Measurements from ENCODE around the gene RNF31. TPM values are rescaled to one million over a fixed set of nuclear protein-coding genes. Genes with fewer than 3 reads are reported as not detected.

Gene RNF31
- total RNA-seq, 2 experiments from 2014 or later: 37.8 to 57.8 TPM

DNA sequence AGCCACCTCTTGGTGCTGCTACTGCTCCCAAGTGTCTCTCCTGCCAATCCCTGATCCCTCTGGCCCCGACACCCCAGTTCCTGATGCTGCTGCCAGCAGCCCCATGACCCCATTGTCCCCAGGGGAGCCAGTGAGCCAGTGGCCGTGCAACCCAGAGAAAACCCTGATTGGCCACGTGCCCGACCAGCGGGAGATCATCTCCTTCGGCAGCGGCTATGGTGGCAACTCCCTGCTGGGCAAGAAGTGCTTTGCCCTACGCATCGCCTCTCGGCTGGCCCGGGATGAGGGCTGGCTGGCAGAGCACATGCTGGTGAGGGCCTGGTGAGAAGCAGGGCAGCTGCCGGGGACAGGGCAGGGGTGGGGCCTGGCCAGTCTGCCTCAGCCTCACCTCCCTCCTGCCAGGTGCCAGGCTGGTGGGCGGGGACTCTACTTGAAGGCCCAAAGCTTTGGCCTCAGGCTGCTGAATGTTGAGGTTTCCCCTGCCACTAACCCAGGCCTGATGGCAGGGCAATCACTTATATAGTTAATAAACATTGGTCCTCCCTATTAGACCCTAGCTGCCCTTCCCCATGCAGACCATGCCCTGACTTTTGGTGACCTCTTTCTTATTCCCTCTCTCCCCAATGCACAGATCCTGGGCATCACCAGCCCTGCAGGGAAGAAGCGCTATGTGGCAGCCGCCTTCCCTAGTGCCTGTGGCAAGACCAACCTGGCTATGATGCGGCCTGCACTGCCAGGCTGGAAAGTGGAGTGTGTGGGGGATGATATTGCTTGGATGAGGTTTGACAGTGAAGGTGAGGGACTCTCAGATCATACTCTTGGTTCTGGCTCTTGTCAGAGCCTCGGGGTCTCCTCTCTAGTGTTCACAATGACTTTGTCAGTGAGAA, 48.1 kb upstream of the RNF31 start:
- Histone ChIP-seq H3K9me3 (ENCODE audit: low read length) (no peaks in the 10 kb centered on the region), H3K9me2 (ENCODE audit: insufficient read depth, low read length) (no peaks in the 10 kb centered on the region), H3K4me3 (ENCODE audit: low read depth, low read length, poor library complexity, severe bottlenecking) (no peak overlapping the region), H3K27ac (ENCODE audit: low read depth, low read length, poor library complexity, severe bottlenecking) (no peak overlapping the region), H3K79me2 (ENCODE audit: insufficient read depth, low read depth, low read length) (no peaks in the 10 kb centered on the region), H4K20me1 (ENCODE audit: insufficient read depth, low read length) (no peaks in the 10 kb centered on the region), H2AFZ (ENCODE audit: low read length) (no peak overlapping the region), H3K36me3 (ENCODE audit: insufficient read depth, low read length) (peaks cover 6% of the 10 kb centered on the region), H3K4me2 (ENCODE audit: low read length) (no peak overlapping the region), H3K4me1 (ENCODE audit: insufficient read depth, low read length, poor library complexity, severe bottlenecking) (peaks cover 13% of the 10 kb centered on the region)
- no TSS peak for BruUV-seq (replicated peaks)
- CTCF ChIA-PET (ENCODE audit: unreplicated experiment): no interaction called here
- intact Hi-C loops (cut with micrococcal nuclease; ENCODE audit: unreplicated experiment): no loop called here
- POLR2A ChIA-PET: no interaction called here
- no peak for TF ChIP-seq EZH2phosphoT487 (IDR thresholded peaks at IDR 0.05; ENCODE audit: borderline replicate concordance, low read depth, low read length)
- TF ChIP-seq, protein P1, sequence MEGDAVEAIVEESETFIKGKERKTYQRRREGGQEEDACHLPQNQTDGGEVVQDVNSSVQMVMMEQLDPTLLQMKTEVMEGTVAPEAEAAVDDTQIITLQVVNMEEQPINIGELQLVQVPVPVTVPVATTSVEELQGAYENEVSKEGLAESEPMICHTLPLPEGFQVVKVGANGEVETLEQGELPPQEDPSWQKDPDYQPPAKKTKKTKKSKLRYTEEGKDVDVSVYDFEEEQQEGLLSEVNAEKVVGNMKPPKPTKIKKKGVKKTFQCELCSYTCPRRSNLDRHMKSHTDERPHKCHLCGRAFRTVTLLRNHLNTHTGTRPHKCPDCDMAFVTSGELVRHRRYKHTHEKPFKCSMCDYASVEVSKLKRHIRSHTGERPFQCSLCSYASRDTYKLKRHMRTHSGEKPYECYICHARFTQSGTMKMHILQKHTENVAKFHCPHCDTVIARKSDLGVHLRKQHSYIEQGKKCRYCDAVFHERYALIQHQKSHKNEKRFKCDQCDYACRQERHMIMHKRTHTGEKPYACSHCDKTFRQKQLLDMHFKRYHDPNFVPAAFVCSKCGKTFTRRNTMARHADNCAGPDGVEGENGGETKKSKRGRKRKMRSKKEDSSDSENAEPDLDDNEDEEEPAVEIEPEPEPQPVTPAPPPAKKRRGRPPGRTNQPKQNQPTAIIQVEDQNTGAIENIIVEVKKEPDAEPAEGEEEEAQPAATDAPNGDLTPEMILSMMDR (conservative IDR thresholded peaks at IDR 0.05; ENCODE audit: low read length): no peak
- DNase-seq (ENCODE audit: low spot score): no peak

DNA sequence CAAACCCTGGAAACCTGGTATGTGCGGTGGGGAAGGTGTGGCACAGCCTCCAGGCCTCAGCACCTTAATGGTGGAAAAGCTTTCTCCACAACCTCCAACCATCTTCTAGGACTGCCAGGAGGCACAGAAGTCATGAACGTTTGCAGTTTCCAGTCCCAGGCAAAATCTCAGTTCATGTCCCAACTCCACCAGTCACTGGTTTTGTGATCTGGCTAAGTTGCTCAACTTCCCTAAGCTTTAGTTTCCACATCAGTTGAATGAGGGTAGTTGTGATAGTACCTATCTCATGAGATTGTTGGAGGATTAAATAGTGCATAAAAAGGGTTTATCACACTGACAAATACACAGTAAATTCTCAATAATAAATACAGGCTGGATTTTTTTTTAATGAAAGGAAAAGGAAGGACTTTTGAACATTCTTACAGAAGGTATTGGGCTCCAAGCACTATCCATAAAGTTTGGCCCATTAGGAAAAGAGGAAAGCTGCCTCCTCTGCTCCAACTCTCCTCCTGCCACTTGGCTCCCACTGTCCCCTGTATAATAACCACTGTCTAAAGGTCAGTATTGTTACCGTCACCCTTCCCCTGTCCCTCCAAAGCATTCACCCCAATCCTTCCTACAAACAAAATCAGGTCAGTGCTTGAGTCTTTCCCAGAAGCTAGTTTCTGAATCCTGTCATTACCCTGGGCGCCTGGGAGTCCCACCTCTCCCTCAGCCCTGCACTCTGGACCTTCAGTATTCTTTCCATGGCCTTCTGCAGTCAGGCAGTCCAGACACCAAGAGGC, 46.9 kb upstream of the RNF31 start:
- intact Hi-C loops (cut with micrococcal nuclease; ENCODE audit: unreplicated experiment): no loop called here
- Histone ChIP-seq H3K9me2 (ENCODE audit: insufficient read depth, low read length) (no peaks in the 10 kb centered on the region), H3K4me2 (ENCODE audit: low read length) (no peak overlapping the region), H3K9me3 (ENCODE audit: low read length) (no peaks in the 10 kb centered on the region), H2AFZ (ENCODE audit: low read length) (no peak overlapping the region), H3K4me1 (ENCODE audit: insufficient read depth, low read length, poor library complexity, severe bottlenecking) (peaks cover 5% of the 10 kb centered on the region), H3K4me3 (ENCODE audit: low read depth, low read length, poor library complexity, severe bottlenecking) (no peak overlapping the region), H4K20me1 (ENCODE audit: insufficient read depth, low read length) (no peaks in the 10 kb centered on the region), H3K36me3 (ENCODE audit: insufficient read depth, low read length) (peaks cover 6% of the 10 kb centered on the region), H3K27ac (ENCODE audit: low read depth, low read length, poor library complexity, severe bottlenecking) (no peak overlapping the region), H3K79me2 (ENCODE audit: insufficient read depth, low read depth, low read length) (no peaks in the 10 kb centered on the region)
- ChIA-PET CTCF (ENCODE audit: unreplicated experiment) (no interaction called here), POLR2A (no interaction called here)
- no TSS peak for BruUV-seq (replicated peaks)
- no peak for DNase-seq (ENCODE audit: low spot score)
- TF ChIP-seq EZH2phosphoT487 (IDR thresholded peaks at IDR 0.05; ENCODE audit: borderline replicate concordance, low read depth, low read length): no peak
- TF ChIP-seq, protein P1 (conservative IDR thresholded peaks at IDR 0.05; ENCODE audit: low read length): no peak

All from OCI-LY7 (cell line).